C4-2B (cell line): ENCODE results near the gene SLC29A4.

ENCODE experiments used
- CTCF ChIP-seq: fragments of 450-650 bp; conservative IDR thresholded peaks from 2 replicates; pipeline ENCODE4 v1.5.1; 2017; ENCODE audit warnings: mild to moderate bottlenecking
- ZFX ChIP-seq: fragments of 450-650 bp; IDR thresholded peaks from 2 replicates; pipeline ENCODE4 v1.6.1; 2017

- TF ChIP-seq CTCF, result no peak
- no peak for TF ChIP-seq ZFX
These were observed 11.6 kb downstream of the SLC29A4 start for GRCh38 chr7:5294169-5294987.
